Measurements from ENCODE around the gene ATXN1.

DNA sequence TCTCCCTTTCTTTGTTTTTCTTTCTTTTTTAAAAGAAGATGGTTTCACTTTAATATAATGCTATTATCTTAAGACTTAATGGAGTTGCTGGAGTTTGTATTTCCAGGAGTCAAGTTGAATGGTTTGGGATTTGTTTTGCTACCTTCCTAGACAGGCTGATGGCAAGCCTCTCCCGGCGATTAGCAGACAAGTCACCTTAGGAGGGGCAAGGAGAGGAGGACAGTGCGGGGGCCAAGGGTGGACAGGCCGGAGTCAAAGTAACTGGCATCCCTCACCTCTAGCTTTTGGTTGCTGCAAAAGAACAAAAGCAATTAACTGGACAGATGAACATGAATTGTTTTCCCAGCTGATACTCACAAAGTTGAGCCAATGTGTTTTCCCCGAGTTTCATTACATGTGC, 465.8 kb downstream of the ATXN1 start:
- no peak for TF ChIP-seq GATA2 (IDR thresholded peaks at IDR 0.05; ENCODE audit: low read depth, low read length)
- no peak for TF ChIP-seq GATA3 (IDR thresholded peaks at IDR 0.05; ENCODE audit: low read depth, low read length)
